ENCODE results near the gene EIF4A2.

GRCh38 chr3:186789554-186790260 is 6.3 kb downstream of the EIF4A2 start:
- no peak for TF ChIP-seq EZH2 (IDR thresholded peaks at IDR 0.05; ENCODE audit: low read depth)
- 0 out of 2 replicates have a peak, but pooled peaks have one; percentile 7 for TF ChIP-seq CTCF (conservative IDR thresholded peaks at IDR 0.05)
